ENCODE results near the gene PRRC2A. TPM values are rescaled to one million over a fixed set of nuclear protein-coding genes. Genes with fewer than 3 reads are reported as not detected.
A peak's percentile ranks its signal among the peaks of the same experiment; 100 is the strongest.

Gene PRRC2A
- total RNA-seq, 2 experiments from 2014 or later, result 265 to 286 TPM

- no peaks in the 10 kb centered on the region for H3K9me3 Mint-ChIP-seq (ENCODE audit: low read depth)
- no peaks in the 10 kb centered on the region for H3K27me3 Mint-ChIP-seq
- peak overlapping the region; percentile 89 for H3K4me3 Mint-ChIP-seq
- peaks cover 34% of the 10 kb centered on the region for H3K36me3 Mint-ChIP-seq
- H3K4me1 Mint-ChIP-seq, result peaks cover 62% of the 10 kb centered on the region
- peak overlapping the region; percentile 96 for H3K27ac Mint-ChIP-seq
- CTCF ChIA-PET, result interaction anchor here (0.7 to 5.6 kb wide), 20 partner anchors 8 to 270 kb away, joined by 3 to 39 read pairs (median 4); partner anchors contain the start of genes ABHD16A, C6orf47, GPANK1 and LY6G5B
- peak; percentile 94 for DNase-seq
- ATAC-seq, result peak; percentile 74
These were observed 32.6 kb downstream of the PRRC2A start for GRCh38 chr6:31652925-31653724.

GRCh38 chr6:31654574-31655348 lies 34.2 kb downstream of the PRRC2A start:
- peaks cover 29% of the 10 kb centered on the region for H3K36me3 Mint-ChIP-seq
- H3K9me3 Mint-ChIP-seq (ENCODE audit: low read depth), result no peaks in the 10 kb centered on the region
- H3K4me3 Mint-ChIP-seq, result no peak overlapping the region
- CTCF ChIA-PET, result interaction anchor here (0.7 to 5.6 kb wide), 4 partner anchors 9 to 83 kb away, joined by 3 to 39 read pairs (median 4); partner anchors contain the start of gene GPANK1
- DNase-seq (no peak), ATAC-seq (no peak)
- H3K27ac Mint-ChIP-seq, result no peak overlapping the region
- H3K4me1 Mint-ChIP-seq, result peaks cover 69% of the 10 kb centered on the region
- H3K27me3 Mint-ChIP-seq, result no peaks in the 10 kb centered on the region

- CTCF ChIA-PET, result interaction anchor here (1.2 to 5.6 kb wide), 2 partner anchors 8 to 12 kb away, joined by 3 to 39 read pairs; partner anchors contain the start of gene GPANK1
- H3K4me1 Mint-ChIP-seq, result peaks cover 69% of the 10 kb centered on the region
- no peaks in the 10 kb centered on the region for H3K27me3 Mint-ChIP-seq
- DNase-seq (no peak), ATAC-seq (no peak)
- no peak within 1 kb of the TSS for H3K4me3 Mint-ChIP-seq
- peaks cover 31% of the 10 kb centered on the region for H3K36me3 Mint-ChIP-seq
- no peak within 1 kb of the TSS for H3K27ac Mint-ChIP-seq
- no peaks in the 10 kb centered on the region for H3K9me3 Mint-ChIP-seq (ENCODE audit: low read depth)
These were observed 35.1 kb downstream of the PRRC2A start, which contains the start of gene APOM for GRCh38 chr6:31655349-31656237. APOM (plus strand) TSS chr6:31655894; CDS start chr6:31655967, 73 bp downstream.

GRCh38 chr6:31657406-31658157 lies 37.1 kb downstream of the PRRC2A start:
- H3K36me3 Mint-ChIP-seq, result peaks cover 43% of the 10 kb centered on the region
- ATAC-seq (no peak), DNase-seq (peak; percentile 79)
- H3K27ac Mint-ChIP-seq, result peak overlapping the region; percentile 83
- no peaks in the 10 kb centered on the region for H3K9me3 Mint-ChIP-seq (ENCODE audit: low read depth)
- peak overlapping the region; percentile 53 for H3K4me3 Mint-ChIP-seq
- H3K27me3 Mint-ChIP-seq, result no peaks in the 10 kb centered on the region
- H3K4me1 Mint-ChIP-seq, result peaks cover 75% of the 10 kb centered on the region
- CTCF ChIA-PET, result interaction anchor here (0.8 to 1.7 kb wide), 7 partner anchors 27 to 205 kb away, joined by 3 to 9 read pairs (median 3); partner anchors contain the start of gene NEU1

GRCh38 chr6:31658158-31658688 lies 37.7 kb downstream of the PRRC2A start:
- ATAC-seq (no peak), DNase-seq (no peak)
- Mint-ChIP-seq H3K4me1 (peaks cover 78% of the 10 kb centered on the region), H3K36me3 (peaks cover 46% of the 10 kb centered on the region), H3K4me3 (peak overlapping the region; percentile 42), H3K27ac (peak overlapping the region; percentile 83), H3K9me3 (ENCODE audit: low read depth) (no peaks in the 10 kb centered on the region), H3K27me3 (no peaks in the 10 kb centered on the region)
- CTCF ChIA-PET, result interaction anchor here (0.8 to 1.7 kb wide), 5 partner anchors 26 to 172 kb away, joined by 3 to 9 read pairs (median 3); no protein-coding TSS in a partner anchor

GRCh38 chr6:31658983-31659648 lies 38.6 kb downstream of the PRRC2A start:
- CTCF ChIA-PET, result interaction anchor here (0.8 to 1.5 kb wide), 4 partner anchors 42 to 133 kb away, joined by 3 to 4 read pairs (median 3); no protein-coding TSS in a partner anchor
- H3K27ac Mint-ChIP-seq, result peak overlapping the region; percentile 96
- no peaks in the 10 kb centered on the region for H3K9me3 Mint-ChIP-seq (ENCODE audit: low read depth)
- H3K4me1 Mint-ChIP-seq, result peaks cover 83% of the 10 kb centered on the region
- peaks cover 55% of the 10 kb centered on the region for H3K36me3 Mint-ChIP-seq
- ATAC-seq (no peak), DNase-seq (no peak)
- peak overlapping the region; percentile 99 for H3K4me3 Mint-ChIP-seq
- no peaks in the 10 kb centered on the region for H3K27me3 Mint-ChIP-seq

GRCh38 chr6:31659649-31660380 lies 39.3 kb downstream of the PRRC2A start:
- Mint-ChIP-seq H3K36me3 (peaks cover 61% of the 10 kb centered on the region), H3K4me1 (peaks cover 81% of the 10 kb centered on the region), H3K27me3 (no peaks in the 10 kb centered on the region), H3K27ac (peak overlapping the region; percentile 96), H3K9me3 (ENCODE audit: low read depth) (no peaks in the 10 kb centered on the region), H3K4me3 (peak overlapping the region; percentile 99)
- ATAC-seq, result peak; percentile 48
- CTCF ChIA-PET, result interaction anchor here (1.0 to 1.5 kb wide), 9 partner anchors 8 to 132 kb away, joined by 3 to 8 read pairs (median 4); partner anchors contain the start of genes BAG6 and MSH5
- peak; percentile 77 for DNase-seq

GRCh38 chr6:31660381-31661261 lies 40.1 kb downstream of the PRRC2A start, which contains the start of gene C6orf47:
C6orf47 (minus strand) TSS chr6:31660778; CDS start chr6:31659947, 831 bp downstream.
- peaks cover 75% of the 10 kb centered on the region for H3K4me1 Mint-ChIP-seq
- no peaks in the 10 kb centered on the region for H3K27me3 Mint-ChIP-seq
- ATAC-seq (peak; percentile 74), DNase-seq (peak; percentile 88)
- H3K36me3 Mint-ChIP-seq, result peaks cover 60% of the 10 kb centered on the region
- CTCF ChIA-PET, result interaction anchor here (1.0 to 2.2 kb wide), 9 partner anchors 9 to 131 kb away, joined by 3 to 8 read pairs (median 4); partner anchors contain the start of genes BAG6 and MSH5
- no peaks in the 10 kb centered on the region for H3K9me3 Mint-ChIP-seq (ENCODE audit: low read depth)
- H3K27ac Mint-ChIP-seq, result peak within 1 kb of the TSS; percentile 96
- H3K4me3 Mint-ChIP-seq, result peak within 1 kb of the TSS; percentile 99

GRCh38 chr6:31661262-31662123 lies 41.0 kb downstream of the PRRC2A start:
- peak overlapping the region; percentile 96 for H3K27ac Mint-ChIP-seq
- CTCF ChIA-PET, result interaction anchor here (0.6 to 4.1 kb wide), 9 partner anchors 8 to 1194 kb away, joined by 3 to 39 read pairs (median 6); partner anchors contain the start of genes APOM, BAG6 and MSH5
- ATAC-seq (no peak), DNase-seq (no peak)
- H3K4me1 Mint-ChIP-seq, result peaks cover 73% of the 10 kb centered on the region
- H3K4me3 Mint-ChIP-seq, result peak overlapping the region; percentile 99
- H3K27me3 Mint-ChIP-seq, result no peaks in the 10 kb centered on the region
- peaks cover 59% of the 10 kb centered on the region for H3K36me3 Mint-ChIP-seq
- H3K9me3 Mint-ChIP-seq (ENCODE audit: low read depth), result no peaks in the 10 kb centered on the region
